ENCODE data around the gene SH3PXD2A.
A peak's percentile ranks its signal among the peaks of the same experiment; 100 is the strongest.

SH3PXD2A gene

GRCh38 chr10:103877861-103878260 is 22.5 kb upstream of the SH3PXD2A start:
- DNase-seq: no peak

GRCh38 chr10:103876155-103876554 is 20.8 kb upstream of the SH3PXD2A start:
- no peak for DNase-seq

- no peak for DNase-seq
These were observed 19.4 kb upstream of the SH3PXD2A start for GRCh38 chr10:103874730-103875129.

GRCh38 chr10:103872137-103872931 is 17.0 kb upstream of the SH3PXD2A start:
- no peak for DNase-seq

GRCh38 chr10:103871006-103871405 is 15.6 kb upstream of the SH3PXD2A start:
- no peak for DNase-seq

GRCh38 chr10:103870516-103870915 is 15.1 kb upstream of the SH3PXD2A start:
- DNase-seq: no peak

- no peak for DNase-seq
These were observed 14.0 kb upstream of the SH3PXD2A start for GRCh38 chr10:103869336-103869735.

GRCh38 chr10:103868200-103868599 is 12.8 kb upstream of the SH3PXD2A start:
- DNase-seq: no peak

- DNase-seq: no peak
These were observed 6.1 kb upstream of the SH3PXD2A start for GRCh38 chr10:103861505-103861904.

- peak; percentile 81 for DNase-seq
These were observed 4.0 kb upstream of the SH3PXD2A start for GRCh38 chr10:103859161-103860086.

- no peak for DNase-seq
These were observed 3.0 kb upstream of the SH3PXD2A start for GRCh38 chr10:103858360-103858759.

GRCh38 chr10:103856797-103857170 is 1.4 kb upstream of the SH3PXD2A start:
- no peak for DNase-seq

- peak; percentile 45 for DNase-seq
These were observed 748 bp upstream of the SH3PXD2A start for GRCh38 chr10:103855852-103856796.

GRCh38 chr10:103854686-103855391 is 537 bp downstream of the SH3PXD2A start:
- peak; percentile 32 for DNase-seq

GRCh38 chr10:103854265-103854685 is 1.1 kb downstream of the SH3PXD2A start:
- no peak for DNase-seq

- peak; percentile 28 for DNase-seq
These were observed 1.7 kb downstream of the SH3PXD2A start for GRCh38 chr10:103853428-103854264.

- no peak for DNase-seq
These were observed 2.5 kb downstream of the SH3PXD2A start for GRCh38 chr10:103852856-103853255.

- no peak for DNase-seq
These were observed 3.1 kb downstream of the SH3PXD2A start for GRCh38 chr10:103852189-103852711.

GRCh38 chr10:103851261-103851660 is 4.1 kb downstream of the SH3PXD2A start:
- no peak for DNase-seq

- DNase-seq: no peak
These were observed 4.8 kb downstream of the SH3PXD2A start for GRCh38 chr10:103850572-103850895.
